NCI-H345 treated with DMSO at 0.1 percent for 48 hours (cell line): ENCODE measurements around the gene TRMT1L.
"Not testable (repeated sequence)": the region's sequence is repeated elsewhere in the genome, so short reads cannot be mapped to it uniquely, and the experiment has no call there.

Experiments used
- DNase-seq: peaks from one replicate; lab custom pipeline; 2025; ENCODE audit not compliant: unreplicated experiment; lab: John Stamatoyannopoulos, UW

TRMT1L gene

GRCh38 chr1:185156854-185157598 is at the start of gene TRMT1L, which contains the start of gene SWT1:
TSS of gene TRMT1L (minus strand) at chr1:185156953. CDS start at chr1:185156712, 241 bp downstream.
TSS of gene SWT1 (plus strand) at chr1:185157167. CDS start at chr1:185160842, 3,675 bp downstream.
- DNase-seq: peak; percentile 99

GRCh38 chr1:185200889-185201288 is 44.1 kb upstream of the TRMT1L start:
- no peak for DNase-seq

GRCh38 chr1:185198712-185199111 is 42.0 kb upstream of the TRMT1L start:
- DNase-seq: not testable (repeated sequence)

GRCh38 chr1:185193756-185194155 is 37.0 kb upstream of the TRMT1L start:
- DNase-seq: no peak

- peak; percentile 28 for DNase-seq
These were observed 13.6 kb upstream of the TRMT1L start for GRCh38 chr1:185170291-185170848.

- DNase-seq: no peak
These were observed 9.4 kb upstream of the TRMT1L start for GRCh38 chr1:185166106-185166505.

GRCh38 chr1:185162491-185162890 is 5.7 kb upstream of the TRMT1L start:
- no peak for DNase-seq

GRCh38 chr1:185159966-185160365 is 3.2 kb upstream of the TRMT1L start:
- no peak for DNase-seq

- no peak for DNase-seq
These were observed 2.0 kb upstream of the TRMT1L start for GRCh38 chr1:185158800-185159199.

GRCh38 chr1:185157599-185158412 is 1.1 kb upstream of the TRMT1L start:
- DNase-seq: peak; percentile 66

GRCh38 chr1:185156288-185156853 is 382 bp downstream of the TRMT1L start:
- no peak for DNase-seq

- DNase-seq: no peak
These were observed 1.0 kb downstream of the TRMT1L start for GRCh38 chr1:185155600-185156287.

GRCh38 chr1:185154912-185155513 is 1.7 kb downstream of the TRMT1L start:
- no peak for DNase-seq

- no peak for DNase-seq
These were observed 4.5 kb downstream of the TRMT1L start for GRCh38 chr1:185152187-185152767.

- DNase-seq: no peak
These were observed 5.5 kb downstream of the TRMT1L start for GRCh38 chr1:185151215-185151614.

- DNase-seq: no peak
These were observed 12.5 kb downstream of the TRMT1L start for GRCh38 chr1:185144233-185144632.

- no peak for DNase-seq
These were observed 17.5 kb downstream of the TRMT1L start for GRCh38 chr1:185139246-185139645.

- no peak for DNase-seq
These were observed 18.7 kb downstream of the TRMT1L start for GRCh38 chr1:185137896-185138545.

- DNase-seq: no peak
These were observed 24.2 kb downstream of the TRMT1L start for GRCh38 chr1:185132534-185132933.

- DNase-seq: no peak
These were observed 27.0 kb downstream of the TRMT1L start for GRCh38 chr1:185129708-185130107.
